T-helper 1 cell treated with Interleukin-12 subunit alpha and Interleukin-12 subunit beta and Interleukin-4 antibody, amounts not matched to agents 30 μg/mL and 1 μg/mL, for 36 hours (primary cell): ENCODE results near the gene RBM10.

Source experiments
- H3K27ac Mint-ChIP-seq: one replicate; pipeline ENCODE4 v1.8.0; 2021; ENCODE audit warnings: mild to moderate bottlenecking, mixed read lengths
- H3K27me3 Mint-ChIP-seq: one replicate; pipeline ENCODE4 v1.8.0; 2021; ENCODE audit warnings: low read depth, mixed read lengths
- H3K36me3 Mint-ChIP-seq: one replicate; pipeline ENCODE4 v1.8.0; 2021; ENCODE audit warnings: low read depth, mixed read lengths
- H3K4me1 Mint-ChIP-seq: one replicate; pipeline ENCODE4 v1.8.0; 2021; ENCODE audit warnings: low read depth, mixed read lengths
- H3K4me3 Mint-ChIP-seq: one replicate; pipeline ENCODE4 v1.8.0; 2021; ENCODE audit warnings: mild to moderate bottlenecking, moderate library complexity, mixed read lengths
- H3K9me3 Mint-ChIP-seq: one replicate; pipeline ENCODE4 v1.8.0; 2021; ENCODE audit warnings: mixed read lengths

RBM10 gene

GRCh38 chrX:47193475-47194193 lies 48.6 kb downstream of the RBM10 start, which contains the start of gene UBA1:
Gene UBA1, plus strand, starts transcription at chrX:47193829. Its CDS starts 4,974 bp downstream, at chrX:47198803.
- H3K9me3 Mint-ChIP-seq: no peaks in the 10 kb centered on the region
- peaks cover 6% of the 10 kb centered on the region for H3K36me3 Mint-ChIP-seq
- peaks cover 47% of the 10 kb centered on the region for H3K4me1 Mint-ChIP-seq
- no peaks in the 10 kb centered on the region for H3K27me3 Mint-ChIP-seq
- peak within 1 kb of the TSS; percentile 98 for H3K27ac Mint-ChIP-seq
- peak within 1 kb of the TSS; percentile 95 for H3K4me3 Mint-ChIP-seq

- Mint-ChIP-seq H3K9me3 (no peaks in the 10 kb centered on the region), H3K36me3 (peaks cover 6% of the 10 kb centered on the region), H3K4me1 (peaks cover 47% of the 10 kb centered on the region), H3K4me3 (peak overlapping the region; percentile 95), H3K27ac (peak overlapping the region; percentile 98), H3K27me3 (no peaks in the 10 kb centered on the region)
These were observed 49.3 kb downstream of the RBM10 start for GRCh38 chrX:47194194-47194787.

- Mint-ChIP-seq H3K9me3 (no peaks in the 10 kb centered on the region), H3K4me3 (peak overlapping the region; percentile 69), H3K27ac (peak overlapping the region; percentile 49), H3K27me3 (no peaks in the 10 kb centered on the region), H3K4me1 (peaks cover 41% of the 10 kb centered on the region), H3K36me3 (peaks cover 13% of the 10 kb centered on the region)
These were observed 51.1 kb downstream of the RBM10 start for GRCh38 chrX:47196098-47196497.

- H3K4me1 Mint-ChIP-seq: peaks cover 36% of the 10 kb centered on the region
- H3K4me3 Mint-ChIP-seq: no peak overlapping the region
- no peaks in the 10 kb centered on the region for H3K27me3 Mint-ChIP-seq
- H3K9me3 Mint-ChIP-seq: no peaks in the 10 kb centered on the region
- H3K36me3 Mint-ChIP-seq: peaks cover 26% of the 10 kb centered on the region
- H3K27ac Mint-ChIP-seq: no peak overlapping the region
These were observed 52.5 kb downstream of the RBM10 start for GRCh38 chrX:47197526-47197925.

GRCh38 chrX:47198026-47198686 lies 53.1 kb downstream of the RBM10 start:
- no peaks in the 10 kb centered on the region for H3K27me3 Mint-ChIP-seq
- H3K27ac Mint-ChIP-seq: no peak overlapping the region
- no peaks in the 10 kb centered on the region for H3K9me3 Mint-ChIP-seq
- no peak overlapping the region for H3K4me3 Mint-ChIP-seq
- peaks cover 26% of the 10 kb centered on the region for H3K36me3 Mint-ChIP-seq
- H3K4me1 Mint-ChIP-seq: peaks cover 30% of the 10 kb centered on the region

- peaks cover 28% of the 10 kb centered on the region for H3K36me3 Mint-ChIP-seq
- H3K4me1 Mint-ChIP-seq: peaks cover 27% of the 10 kb centered on the region
- H3K4me3 Mint-ChIP-seq: no peak overlapping the region
- no peaks in the 10 kb centered on the region for H3K9me3 Mint-ChIP-seq
- H3K27ac Mint-ChIP-seq: no peak overlapping the region
- H3K27me3 Mint-ChIP-seq: no peaks in the 10 kb centered on the region
These were observed 53.7 kb downstream of the RBM10 start for GRCh38 chrX:47198687-47199080.

GRCh38 chrX:47199286-47199685 lies 54.3 kb downstream of the RBM10 start:
- Mint-ChIP-seq H3K4me3 (no peak overlapping the region), H3K27ac (no peak overlapping the region), H3K36me3 (peaks cover 28% of the 10 kb centered on the region)

DNA sequence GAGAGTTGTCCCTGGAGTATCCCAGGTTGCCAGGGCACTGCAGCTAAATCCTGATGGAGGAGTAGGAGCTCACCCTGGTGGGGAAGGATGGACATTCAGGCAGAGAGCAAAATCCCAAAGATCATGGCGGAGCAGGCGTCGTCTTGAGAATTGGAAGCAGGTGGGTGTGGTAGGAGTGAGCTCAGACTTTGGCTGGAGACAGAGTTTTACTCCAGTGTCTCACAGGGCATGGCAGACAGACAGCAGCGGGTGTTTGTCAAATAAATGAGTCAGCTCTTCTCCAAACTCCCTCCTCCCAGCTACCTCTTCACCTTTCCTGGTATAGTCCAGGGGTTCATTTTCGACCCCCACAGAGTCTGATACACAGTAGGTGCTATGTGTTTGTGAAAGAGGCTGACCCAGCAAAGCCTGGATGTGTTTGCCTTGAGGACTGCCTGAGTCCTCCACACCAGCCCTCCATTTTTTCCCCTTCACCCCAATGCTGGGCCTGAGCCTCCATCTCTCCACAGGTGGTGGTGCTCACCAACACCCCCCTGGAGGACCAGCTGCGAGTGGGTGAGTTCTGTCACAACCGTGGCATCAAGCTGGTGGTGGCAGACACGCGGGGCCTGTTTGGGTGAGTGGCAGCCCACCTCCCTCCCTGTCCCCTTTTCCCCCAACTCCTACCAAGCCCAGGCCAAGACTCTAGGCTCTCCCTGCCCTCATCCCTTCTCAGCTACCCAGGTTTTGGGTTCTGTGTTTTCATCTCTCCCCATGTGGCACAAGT lies 55.5 kb downstream of the RBM10 start:
- peaks cover 18% of the 10 kb centered on the region for H3K4me1 Mint-ChIP-seq
- H3K36me3 Mint-ChIP-seq: peaks cover 27% of the 10 kb centered on the region
- no peaks in the 10 kb centered on the region for H3K27me3 Mint-ChIP-seq
- no peak overlapping the region for H3K4me3 Mint-ChIP-seq
- no peaks in the 10 kb centered on the region for H3K9me3 Mint-ChIP-seq
- H3K27ac Mint-ChIP-seq: no peak overlapping the region

More at GRCh38 chrX:47199286-47199685, 54.3 kb downstream of the RBM10 start:
- peaks cover 27% of the 10 kb centered on the region for H3K4me1 Mint-ChIP-seq
- H3K27me3 Mint-ChIP-seq: no peaks in the 10 kb centered on the region
- no peaks in the 10 kb centered on the region for H3K9me3 Mint-ChIP-seq

DNA sequence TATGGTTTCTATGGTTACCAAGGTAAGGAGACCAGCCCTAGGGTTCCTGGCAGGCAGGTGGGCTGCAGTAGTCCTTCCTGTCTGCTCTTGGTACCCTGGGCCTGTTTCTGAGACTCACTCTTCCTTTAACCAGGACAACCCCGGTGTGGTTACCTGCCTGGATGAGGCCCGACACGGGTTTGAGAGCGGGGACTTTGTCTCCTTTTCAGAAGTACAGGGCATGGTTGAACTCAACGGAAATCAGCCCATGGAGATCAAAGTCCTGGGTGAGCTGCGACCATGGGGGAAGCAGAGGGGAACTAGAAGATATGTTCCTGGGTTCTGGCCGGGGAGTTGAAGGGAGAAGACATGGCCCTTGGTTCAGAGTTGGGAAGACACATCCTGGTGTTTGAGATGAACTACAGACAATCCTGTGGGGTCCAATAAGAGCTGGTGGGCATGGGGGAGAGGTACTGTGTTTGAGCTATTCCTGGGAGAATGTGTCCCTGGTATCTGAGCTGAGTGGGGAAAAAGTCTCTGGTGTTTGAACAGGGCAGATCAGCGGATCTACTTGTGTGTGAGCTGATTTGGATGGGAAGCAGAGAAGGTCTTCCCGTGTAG lies 56.4 kb downstream of the RBM10 start:
- Mint-ChIP-seq H3K36me3 (peaks cover 28% of the 10 kb centered on the region), H3K4me3 (no peak overlapping the region), H3K4me1 (peaks cover 9% of the 10 kb centered on the region), H3K27ac (no peak overlapping the region), H3K9me3 (no peaks in the 10 kb centered on the region), H3K27me3 (no peaks in the 10 kb centered on the region)

DNA sequence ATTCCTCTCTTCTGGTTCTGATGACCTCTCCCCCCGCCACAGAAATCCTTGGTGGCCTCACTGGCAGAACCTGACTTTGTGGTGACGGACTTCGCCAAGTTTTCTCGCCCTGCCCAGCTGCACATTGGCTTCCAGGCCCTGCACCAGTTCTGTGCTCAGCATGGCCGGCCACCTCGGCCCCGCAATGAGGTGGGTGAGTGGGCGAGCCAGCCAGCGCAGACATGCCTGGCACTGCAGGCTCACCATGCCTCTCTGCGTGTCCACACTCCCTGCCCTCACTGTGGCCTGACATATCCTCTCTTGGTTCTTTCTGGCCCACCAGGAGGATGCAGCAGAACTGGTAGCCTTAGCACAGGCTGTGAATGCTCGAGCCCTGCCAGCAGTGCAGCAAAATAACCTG lies 57.3 kb downstream of the RBM10 start:
- H3K4me1 Mint-ChIP-seq: peaks cover 3% of the 10 kb centered on the region

GRCh38 chrX:47202877-47203276 lies 57.9 kb downstream of the RBM10 start:
- Mint-ChIP-seq H3K27ac (no peak overlapping the region), H3K36me3 (peaks cover 36% of the 10 kb centered on the region), H3K9me3 (no peaks in the 10 kb centered on the region), H3K4me1 (peaks cover 3% of the 10 kb centered on the region), H3K4me3 (no peak overlapping the region), H3K27me3 (no peaks in the 10 kb centered on the region)

More for the DNA sequence above, 57.3 kb downstream of the RBM10 start:
- Mint-ChIP-seq H3K27ac (no peak overlapping the region), H3K4me3 (no peak overlapping the region), H3K36me3 (peaks cover 36% of the 10 kb centered on the region), H3K9me3 (no peaks in the 10 kb centered on the region), H3K27me3 (no peaks in the 10 kb centered on the region)

GRCh38 chrX:47204970-47205369 lies 59.9 kb downstream of the RBM10 start:
- Mint-ChIP-seq H3K9me3 (no peaks in the 10 kb centered on the region), H3K36me3 (peaks cover 39% of the 10 kb centered on the region), H3K4me3 (no peak overlapping the region), H3K4me1 (peaks cover 3% of the 10 kb centered on the region), H3K27ac (no peak overlapping the region), H3K27me3 (no peaks in the 10 kb centered on the region)

DNA sequence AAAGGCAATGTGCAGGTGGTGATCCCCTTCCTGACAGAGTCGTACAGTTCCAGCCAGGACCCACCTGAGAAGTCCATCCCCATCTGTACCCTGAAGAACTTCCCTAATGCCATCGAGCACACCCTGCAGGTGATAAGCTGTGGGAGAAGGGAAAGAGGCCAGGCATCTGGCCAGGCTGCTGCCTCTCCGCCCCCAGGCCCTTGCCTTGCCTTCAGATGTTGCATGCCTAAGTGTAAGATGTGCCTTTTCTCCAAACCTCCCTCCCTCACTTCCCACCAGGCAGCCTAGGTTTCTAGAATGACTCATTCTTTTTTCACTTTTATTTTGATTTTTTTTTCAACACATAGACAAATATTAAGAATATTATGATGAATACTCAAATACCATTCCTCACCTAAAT lies 61.3 kb downstream of the RBM10 start:
- peaks cover 3% of the 10 kb centered on the region for H3K4me1 Mint-ChIP-seq
- H3K36me3 Mint-ChIP-seq: peaks cover 33% of the 10 kb centered on the region
- no peak overlapping the region for H3K27ac Mint-ChIP-seq
- no peaks in the 10 kb centered on the region for H3K27me3 Mint-ChIP-seq
- no peaks in the 10 kb centered on the region for H3K9me3 Mint-ChIP-seq
- no peak overlapping the region for H3K4me3 Mint-ChIP-seq

- H3K4me3 Mint-ChIP-seq: no peak overlapping the region
- no peak overlapping the region for H3K27ac Mint-ChIP-seq
- H3K36me3 Mint-ChIP-seq: peaks cover 37% of the 10 kb centered on the region
- H3K9me3 Mint-ChIP-seq: no peaks in the 10 kb centered on the region
- peaks cover 6% of the 10 kb centered on the region for H3K4me1 Mint-ChIP-seq
- H3K27me3 Mint-ChIP-seq: no peaks in the 10 kb centered on the region
These were observed 63.1 kb downstream of the RBM10 start for GRCh38 chrX:47208108-47208507.
